ENCODE measurements around the gene AGAP3. TPM values are rescaled to one million over a fixed set of nuclear protein-coding genes. Genes with fewer than 3 reads are reported as not detected.

The AGAP3 gene
- total and polyA plus RNA-seq, 7 donors: 27.7 to 89.7 (median 36.4) TPM

DNA sequence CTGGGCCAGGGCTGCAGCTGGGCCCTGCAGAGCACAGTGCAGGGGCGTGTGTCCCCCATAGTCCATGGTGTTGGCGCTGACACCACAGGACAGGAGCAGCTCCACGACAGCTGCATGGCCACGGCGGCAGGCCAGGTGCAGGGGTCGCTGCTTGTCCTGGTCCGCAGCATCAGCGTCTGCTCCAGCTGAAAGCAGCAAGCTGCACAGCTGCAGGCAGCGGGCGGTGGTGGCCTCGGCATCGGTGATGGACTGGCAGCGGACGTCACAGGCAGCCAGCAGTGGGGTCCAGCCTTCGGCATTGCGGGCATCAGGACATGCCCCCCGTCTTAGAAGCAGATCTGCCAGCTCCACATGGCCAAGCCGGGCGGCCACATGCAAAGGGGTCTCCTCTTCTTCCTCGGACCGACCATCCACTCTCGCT is 94.7 kb downstream of the AGAP3 start:
- intact Hi-C loops (cut with DNase I): no loop called here
- no peaks in the 10 kb centered on the region for H3K36me3 ChIP-seq
- no peak overlapping the region for H3K4me3 ChIP-seq
- peaks cover 0 to 26% (median 2%) of the 10 kb centered on the region in 3 donors for H3K27me3 ChIP-seq
- H3K27ac ChIP-seq: no peak overlapping the region
- WGBS, 2 donors: 86 to 87% methylated on average over 22 of the region's 22 CpGs
- H3K9me3 ChIP-seq: no peaks in the 10 kb centered on the region
- TF ChIP-seq POLR2AphosphoS5 (IDR thresholded peaks at IDR 0.05): no peak
- TF ChIP-seq, protein P1, sequence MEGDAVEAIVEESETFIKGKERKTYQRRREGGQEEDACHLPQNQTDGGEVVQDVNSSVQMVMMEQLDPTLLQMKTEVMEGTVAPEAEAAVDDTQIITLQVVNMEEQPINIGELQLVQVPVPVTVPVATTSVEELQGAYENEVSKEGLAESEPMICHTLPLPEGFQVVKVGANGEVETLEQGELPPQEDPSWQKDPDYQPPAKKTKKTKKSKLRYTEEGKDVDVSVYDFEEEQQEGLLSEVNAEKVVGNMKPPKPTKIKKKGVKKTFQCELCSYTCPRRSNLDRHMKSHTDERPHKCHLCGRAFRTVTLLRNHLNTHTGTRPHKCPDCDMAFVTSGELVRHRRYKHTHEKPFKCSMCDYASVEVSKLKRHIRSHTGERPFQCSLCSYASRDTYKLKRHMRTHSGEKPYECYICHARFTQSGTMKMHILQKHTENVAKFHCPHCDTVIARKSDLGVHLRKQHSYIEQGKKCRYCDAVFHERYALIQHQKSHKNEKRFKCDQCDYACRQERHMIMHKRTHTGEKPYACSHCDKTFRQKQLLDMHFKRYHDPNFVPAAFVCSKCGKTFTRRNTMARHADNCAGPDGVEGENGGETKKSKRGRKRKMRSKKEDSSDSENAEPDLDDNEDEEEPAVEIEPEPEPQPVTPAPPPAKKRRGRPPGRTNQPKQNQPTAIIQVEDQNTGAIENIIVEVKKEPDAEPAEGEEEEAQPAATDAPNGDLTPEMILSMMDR (IDR thresholded peaks at IDR 0.05): no peak
- no peak for TF ChIP-seq POLR2A (IDR thresholded peaks at IDR 0.05)
- TF ChIP-seq EP300 (IDR thresholded peaks at IDR 0.05): no peak
- DNase-seq: no peak
- H3K4me1 ChIP-seq: no peaks in the 10 kb centered on the region

DNA sequence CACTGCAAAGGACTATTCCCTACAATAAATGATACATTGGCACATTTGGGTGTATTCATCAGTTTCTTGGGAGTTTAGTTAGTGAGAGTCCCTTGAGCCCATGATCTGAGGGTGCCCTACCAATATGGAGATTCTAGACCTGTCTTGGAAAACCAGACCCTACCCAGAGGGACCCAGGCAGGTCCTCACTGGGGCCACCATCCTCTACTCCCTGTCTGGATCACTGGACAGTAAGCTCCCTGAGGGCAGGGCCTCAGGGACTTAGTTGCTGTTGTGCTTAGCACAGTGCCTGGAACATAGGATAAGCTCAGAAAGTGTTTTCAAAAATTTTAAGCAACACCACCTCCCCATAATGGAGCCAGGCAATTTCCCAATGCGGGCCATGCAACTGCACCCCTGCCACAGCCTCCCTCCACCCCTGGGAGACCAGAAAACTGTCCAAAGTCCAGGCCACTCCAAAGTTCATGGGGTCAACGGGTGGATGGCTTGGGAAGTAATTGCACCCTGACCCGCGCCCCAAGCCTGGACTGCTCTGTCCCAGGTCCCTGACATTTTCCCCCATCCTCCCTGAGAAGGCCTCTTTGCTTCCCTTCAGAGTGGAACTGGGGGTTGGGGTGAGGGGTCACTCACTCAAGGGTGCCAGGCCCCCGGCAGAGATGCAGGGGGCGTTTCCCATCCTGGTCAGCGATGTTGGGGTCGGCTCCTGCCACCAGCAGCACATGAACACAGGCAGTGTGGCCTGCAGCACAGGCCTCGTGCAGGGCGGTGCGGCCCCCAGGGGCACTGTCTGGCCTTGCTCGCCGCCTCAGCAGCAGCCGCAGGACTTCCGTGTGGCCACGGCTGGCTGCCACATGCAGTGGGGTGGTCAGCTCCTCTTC is 99.7 kb downstream of the AGAP3 start:
- no peak overlapping the region for H3K4me3 ChIP-seq
- 86 to 88% methylated on average over 16 of the region's 16 CpGs for WGBS, 2 donors
- no peaks in the 10 kb centered on the region for H3K36me3 ChIP-seq
- no peak overlapping the region for H3K27ac ChIP-seq
- H3K27me3 ChIP-seq: peaks cover 0 to 3% (median 0%) of the 10 kb centered on the region in 3 donors
- H3K4me1 ChIP-seq: no peaks in the 10 kb centered on the region
- TF ChIP-seq EP300 (IDR thresholded peaks at IDR 0.05): no peak
- TF ChIP-seq, protein P1 (IDR thresholded peaks at IDR 0.05): no peak
- no peak for TF ChIP-seq POLR2AphosphoS5 (IDR thresholded peaks at IDR 0.05)
- TF ChIP-seq POLR2A (IDR thresholded peaks at IDR 0.05): no peak
- intact Hi-C loops (cut with DNase I): no loop called here
- H3K9me3 ChIP-seq: no peaks in the 10 kb centered on the region
- no peak for DNase-seq

DNA sequence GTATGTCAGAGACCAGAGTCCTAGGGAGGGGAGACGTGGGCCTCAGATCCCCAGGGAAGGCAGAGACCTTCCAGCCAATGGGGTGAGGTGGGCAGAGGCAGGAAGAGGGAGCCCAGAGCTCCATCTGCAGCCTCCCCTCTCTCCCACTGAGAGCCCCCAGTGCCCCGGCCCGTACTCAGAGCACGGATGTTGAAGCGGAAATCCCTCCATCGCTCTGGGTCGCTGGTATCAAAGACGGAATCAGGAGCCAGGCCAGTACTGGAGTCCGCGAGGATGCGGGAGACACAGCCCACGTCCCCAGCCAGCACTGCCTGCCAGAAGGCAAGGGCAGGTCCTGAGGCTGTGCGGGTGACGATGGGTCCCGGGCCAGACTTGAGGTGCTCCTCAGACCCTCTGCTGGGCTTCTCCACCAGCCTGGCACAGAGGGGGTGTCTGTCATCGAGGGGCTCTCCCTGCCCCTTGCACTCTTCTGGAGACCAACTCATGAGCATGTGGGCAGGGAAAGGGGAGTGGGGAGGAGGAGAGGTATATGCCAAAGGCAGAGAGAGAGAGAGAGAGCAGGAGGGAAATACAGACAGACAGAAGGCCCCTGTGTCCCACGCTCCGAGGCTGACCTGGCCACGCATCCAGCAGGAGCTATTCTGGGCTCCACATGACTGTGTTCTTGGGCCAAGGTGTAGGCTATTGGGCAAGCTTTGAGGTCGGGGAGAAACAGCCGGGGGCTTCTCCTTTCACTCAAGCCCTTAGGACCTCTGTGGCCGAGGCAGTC is 100.5 kb downstream of the AGAP3 start, which contains the start of gene ASB10:
TSS of gene ASB10 (minus strand) at position 611 of the 769 bp plus-strand sequence. CDS start at position 491, 120 bp downstream.
- TF ChIP-seq POLR2A (IDR thresholded peaks at IDR 0.05) (no peak), EP300 (IDR thresholded peaks at IDR 0.05) (no peak), POLR2AphosphoS5 (IDR thresholded peaks at IDR 0.05) (no peak)
- TF ChIP-seq, protein P1 (IDR thresholded peaks at IDR 0.05): no peak
- 85 to 86% methylated on average over 22 of the region's 22 CpGs for WGBS, 2 donors
- no peak within 1 kb of the TSS for H3K4me3 ChIP-seq
- DNase-seq: no peak
- H3K36me3 ChIP-seq: no peaks in the 10 kb centered on the region
- no peak within 1 kb of the TSS for H3K27ac ChIP-seq
- H3K9me3 ChIP-seq: no peaks in the 10 kb centered on the region
- no peaks in the 10 kb centered on the region for H3K27me3 ChIP-seq
- intact Hi-C loops (cut with DNase I): no loop called here
- no peaks in the 10 kb centered on the region for H3K4me1 ChIP-seq

DNA sequence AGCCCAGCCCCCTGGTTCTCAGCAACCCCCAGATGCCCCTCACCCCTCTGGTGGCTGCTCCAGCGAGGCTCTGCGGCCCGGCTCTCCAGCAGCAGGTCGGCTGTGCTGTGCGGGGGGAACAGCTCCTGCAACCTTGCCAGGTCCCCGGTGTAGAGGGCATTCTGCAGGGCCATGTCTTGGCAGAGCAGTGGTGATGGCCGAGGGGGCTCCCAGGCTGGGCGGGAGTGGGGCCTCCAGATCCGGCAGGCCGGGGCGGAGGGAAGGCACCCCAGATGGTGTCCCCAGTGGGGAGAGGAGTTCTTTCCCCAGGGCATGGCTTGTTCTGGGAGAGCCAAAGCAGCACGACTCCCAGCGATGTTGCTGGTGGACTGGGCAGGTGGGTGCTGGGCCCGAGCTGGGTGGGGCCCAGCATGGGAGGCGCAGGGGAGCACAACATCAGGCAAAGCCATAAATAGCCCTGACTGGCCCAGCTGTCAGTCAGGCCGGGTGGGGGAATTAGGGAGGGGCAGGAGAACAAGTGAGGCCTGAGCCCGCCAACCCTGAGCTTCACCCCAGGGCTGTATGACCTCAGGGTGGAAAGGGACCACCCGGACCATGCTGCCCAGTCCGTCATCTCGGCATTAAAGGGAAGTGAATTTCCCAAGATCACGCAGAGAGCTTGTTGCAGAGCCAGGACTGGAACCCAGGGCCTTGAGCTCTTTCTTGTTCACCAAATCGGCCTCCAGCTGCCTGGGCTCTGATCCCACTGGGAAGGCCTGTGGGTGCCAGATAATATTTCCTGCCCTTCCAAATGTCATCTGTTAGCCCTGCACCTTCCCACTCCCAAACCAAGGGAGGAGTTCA is 101.4 kb downstream of the AGAP3 start:
- H3K4me3 ChIP-seq: no peak overlapping the region
- no peaks in the 10 kb centered on the region for H3K27me3 ChIP-seq
- no peak for TF ChIP-seq POLR2AphosphoS5 (IDR thresholded peaks at IDR 0.05)
- no peak for TF ChIP-seq EP300 (IDR thresholded peaks at IDR 0.05)
- TF ChIP-seq POLR2A (IDR thresholded peaks at IDR 0.05): no peak
- TF ChIP-seq, protein P1 (IDR thresholded peaks at IDR 0.05): no peak
- 69 to 79% methylated on average over 22 of the region's 22 CpGs for WGBS, 2 donors
- H3K27ac ChIP-seq: no peak overlapping the region
- DNase-seq: no peak
- intact Hi-C loops (cut with DNase I): no loop called here
- no peaks in the 10 kb centered on the region for H3K9me3 ChIP-seq
- H3K4me1 ChIP-seq: no peaks in the 10 kb centered on the region
- H3K36me3 ChIP-seq: no peaks in the 10 kb centered on the region
